ENCODE results near the gene ZMYND19.
"Not testable (repeated sequence)": the region's sequence is repeated elsewhere in the genome, so short reads cannot be mapped to it uniquely, and the experiment has no call there.

ZMYND19 gene

DNA sequence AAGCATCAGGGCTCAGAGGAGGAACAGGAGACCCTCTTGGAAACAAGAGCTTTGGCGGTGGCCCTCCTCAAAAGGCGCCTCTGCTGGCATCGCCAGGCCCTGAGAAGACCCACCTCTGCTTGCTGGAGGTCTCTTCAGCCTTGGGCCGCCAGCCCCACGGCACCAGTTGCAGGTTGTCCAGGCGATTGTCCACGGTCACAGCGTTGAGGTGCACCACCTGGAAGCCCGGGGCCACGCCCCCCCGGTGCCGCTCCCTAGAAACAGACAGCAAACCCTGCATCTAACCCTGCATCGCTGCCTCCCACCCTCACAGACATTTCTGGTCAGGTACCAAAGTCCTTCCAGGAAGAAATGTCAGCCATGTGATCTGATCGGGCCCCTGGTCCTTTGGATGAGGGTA lies 3.5 kb downstream of the ZMYND19 start:
- no peak for DNase-seq

DNA sequence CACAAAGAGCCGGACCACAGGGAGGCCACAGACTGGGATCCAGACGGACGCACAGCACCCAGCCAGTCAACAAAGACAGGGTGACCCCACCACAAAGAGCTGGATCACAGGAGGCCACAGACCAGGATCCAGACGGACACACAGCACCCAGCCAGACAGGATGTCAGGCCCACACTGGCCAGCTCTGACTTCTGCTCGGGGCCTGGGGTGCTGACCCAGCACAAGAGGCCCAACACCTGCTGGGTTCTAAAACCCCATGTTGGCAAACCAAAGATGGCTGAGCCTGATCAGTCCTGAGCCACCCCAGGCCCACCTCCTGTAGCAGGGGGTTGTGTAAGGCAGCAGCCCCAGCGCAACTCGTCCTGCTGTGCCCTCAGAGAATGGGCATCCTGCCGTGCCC lies 6.4 kb downstream of the ZMYND19 start:
- no peak for DNase-seq

DNA sequence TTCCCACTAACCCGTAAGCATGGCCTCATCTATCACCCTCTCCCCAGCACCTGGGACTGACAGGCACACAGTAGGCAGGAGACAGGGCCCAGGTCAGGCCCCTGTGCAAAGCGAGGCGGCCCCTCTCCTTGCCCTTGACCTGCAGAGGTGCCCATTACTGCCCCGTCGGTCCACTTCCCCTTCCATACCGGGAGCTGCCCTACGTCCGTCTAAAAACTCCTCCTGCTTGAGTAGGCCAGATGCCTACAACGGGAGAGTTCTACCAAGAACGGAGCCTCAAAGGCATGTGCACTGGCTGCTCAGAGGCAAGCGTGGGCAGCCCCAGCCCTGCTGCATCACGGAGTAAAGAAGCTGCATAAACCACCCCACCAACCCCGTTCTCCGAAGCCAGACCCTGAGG lies 7.0 kb downstream of the ZMYND19 start:
- no peak for DNase-seq

DNA sequence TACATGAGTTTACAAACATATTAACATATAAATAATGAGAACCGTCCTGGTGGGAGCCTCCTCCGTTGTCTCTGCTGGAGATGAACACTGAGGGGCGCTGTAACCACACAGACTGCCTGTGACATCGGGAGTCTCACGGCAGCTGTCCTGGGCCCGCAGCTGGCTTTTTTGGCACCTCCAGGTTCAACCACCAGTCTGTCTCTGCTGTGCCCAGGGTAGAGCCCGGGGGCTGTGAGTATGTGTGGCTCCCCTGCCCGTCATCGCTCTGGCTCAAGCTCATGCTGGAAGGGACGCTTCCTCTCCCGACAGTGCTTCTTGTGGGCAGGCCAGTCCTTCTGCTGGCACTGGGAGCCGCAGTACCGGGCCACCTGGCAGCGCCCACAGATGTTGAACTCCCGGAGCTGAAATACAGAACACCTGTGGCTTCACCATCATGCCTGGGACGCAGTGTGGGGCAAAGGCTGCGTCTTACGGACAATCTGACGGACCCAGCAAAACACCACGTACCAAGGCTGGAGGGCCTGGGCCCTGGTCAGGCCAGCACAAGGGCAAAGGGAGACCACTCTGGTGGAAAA lies 7.9 kb downstream of the ZMYND19 start:
- DNase-seq = no peak

DNA sequence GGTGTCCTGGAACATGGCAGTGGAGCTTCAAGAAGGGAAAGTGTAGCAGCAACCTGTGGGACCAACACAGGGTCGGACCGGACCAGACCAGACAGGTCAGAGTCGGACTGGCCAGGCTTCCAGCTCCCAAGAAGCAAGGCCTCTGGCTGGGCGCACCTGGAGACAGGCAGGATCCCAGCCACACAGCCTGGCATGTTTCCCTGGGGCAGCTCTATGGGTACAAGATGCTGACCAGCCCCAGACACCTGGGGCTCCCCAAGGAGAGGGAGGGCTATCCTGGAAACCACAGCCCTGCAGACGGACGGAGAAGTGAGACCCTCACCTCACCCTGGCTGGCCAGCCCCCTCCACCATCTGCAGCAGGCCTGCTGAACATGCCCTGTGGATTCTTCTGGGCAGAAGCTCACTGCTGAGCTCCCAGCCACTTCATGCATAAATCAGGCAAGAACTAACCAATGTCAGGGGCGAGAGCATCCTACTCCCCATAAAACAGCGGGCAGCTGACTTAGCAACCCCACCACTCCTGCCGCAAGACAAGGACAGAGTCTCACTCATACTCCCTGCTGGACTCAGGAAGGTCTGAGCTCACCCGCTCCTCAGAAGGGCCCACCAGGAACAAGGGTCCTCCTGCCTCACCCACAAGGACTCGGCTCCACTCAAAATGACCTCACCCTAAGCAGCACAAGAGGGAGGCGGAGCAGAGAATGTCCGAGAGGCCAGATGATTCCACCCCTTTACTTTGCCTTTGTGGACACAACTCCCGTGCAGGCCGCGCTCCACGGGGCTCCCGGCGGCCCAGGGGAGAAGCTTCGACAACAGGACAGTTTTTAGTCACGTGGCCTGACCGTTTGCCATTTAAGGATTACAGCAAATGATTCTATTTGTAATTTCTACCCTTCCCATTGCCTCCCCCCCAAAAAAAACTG lies 8.7 kb downstream of the ZMYND19 start:
- no peak for DNase-seq

DNA sequence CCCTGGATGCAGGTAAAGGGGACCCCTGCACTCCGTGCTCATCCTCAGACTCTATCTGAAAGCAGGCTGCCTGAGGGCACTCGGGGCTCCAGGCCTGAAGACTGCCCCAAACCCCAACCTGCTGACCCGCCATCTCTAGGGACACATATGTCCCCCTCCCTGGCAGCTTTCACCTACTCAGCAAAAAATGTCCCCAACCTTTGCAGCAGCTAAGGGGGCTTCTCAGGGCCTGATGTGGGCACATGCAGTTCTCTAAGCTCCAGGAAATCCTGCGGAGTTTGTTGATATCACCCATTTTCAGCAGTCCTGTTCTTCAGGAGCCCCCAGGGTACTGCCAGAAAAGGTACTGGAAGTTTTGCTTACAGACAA lies 9.4 kb downstream of the ZMYND19 start:
- DNase-seq = no peak

DNA sequence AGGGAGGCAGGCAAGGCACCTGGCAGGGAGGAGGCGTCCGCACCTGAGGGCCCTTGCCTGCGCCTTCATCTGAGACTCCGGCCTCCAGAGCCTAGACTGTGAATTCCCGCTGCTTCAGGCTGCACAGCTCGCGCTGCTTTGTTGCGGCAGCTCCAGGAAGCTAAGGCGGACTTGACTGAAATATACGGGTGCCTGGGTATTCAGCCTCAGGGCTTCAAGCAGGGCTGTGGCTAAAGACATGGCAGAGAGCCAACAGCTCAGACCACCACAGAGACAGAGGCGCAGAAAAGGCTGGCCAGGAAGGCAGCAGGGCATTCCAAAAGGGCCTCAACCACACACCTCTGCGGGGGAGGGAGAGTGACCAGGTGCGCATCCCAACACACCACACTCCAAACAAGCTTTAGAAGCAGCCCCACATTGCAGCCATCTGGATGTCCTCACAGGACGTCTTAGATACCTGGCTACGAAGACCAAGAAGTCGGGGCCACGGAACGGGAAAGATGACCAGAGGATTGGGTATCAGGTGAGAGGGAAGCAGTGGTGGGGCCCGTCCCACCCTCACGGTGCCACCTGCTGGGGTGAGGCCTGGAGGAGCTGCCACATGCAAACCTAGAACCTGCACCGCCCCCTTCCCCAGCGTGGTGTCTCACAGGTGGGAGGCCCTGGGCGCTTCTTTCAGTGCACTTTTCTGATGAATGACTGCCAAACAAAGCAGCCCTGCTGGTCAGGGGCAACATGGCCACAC lies 9.9 kb downstream of the ZMYND19 start:
- DNase-seq = no peak

DNA sequence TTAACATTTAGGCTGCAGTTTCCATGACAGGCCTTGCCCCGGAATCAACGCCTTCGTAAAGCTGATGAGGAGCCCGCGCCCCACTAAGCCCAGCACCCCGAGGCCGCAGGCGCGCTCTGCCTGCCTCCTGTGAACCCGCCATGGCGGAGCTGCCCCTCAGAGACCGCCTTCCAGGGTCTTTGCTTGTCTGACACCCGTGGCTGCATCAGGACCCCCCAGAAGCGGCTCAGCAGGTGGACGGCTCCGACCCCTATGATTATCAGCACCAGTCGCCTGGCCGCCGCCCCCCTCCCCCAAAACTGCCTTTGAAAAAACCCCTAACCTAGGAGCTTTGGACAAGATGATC lies 11.1 kb downstream of the ZMYND19 start:
- DNase-seq = no peak

DNA sequence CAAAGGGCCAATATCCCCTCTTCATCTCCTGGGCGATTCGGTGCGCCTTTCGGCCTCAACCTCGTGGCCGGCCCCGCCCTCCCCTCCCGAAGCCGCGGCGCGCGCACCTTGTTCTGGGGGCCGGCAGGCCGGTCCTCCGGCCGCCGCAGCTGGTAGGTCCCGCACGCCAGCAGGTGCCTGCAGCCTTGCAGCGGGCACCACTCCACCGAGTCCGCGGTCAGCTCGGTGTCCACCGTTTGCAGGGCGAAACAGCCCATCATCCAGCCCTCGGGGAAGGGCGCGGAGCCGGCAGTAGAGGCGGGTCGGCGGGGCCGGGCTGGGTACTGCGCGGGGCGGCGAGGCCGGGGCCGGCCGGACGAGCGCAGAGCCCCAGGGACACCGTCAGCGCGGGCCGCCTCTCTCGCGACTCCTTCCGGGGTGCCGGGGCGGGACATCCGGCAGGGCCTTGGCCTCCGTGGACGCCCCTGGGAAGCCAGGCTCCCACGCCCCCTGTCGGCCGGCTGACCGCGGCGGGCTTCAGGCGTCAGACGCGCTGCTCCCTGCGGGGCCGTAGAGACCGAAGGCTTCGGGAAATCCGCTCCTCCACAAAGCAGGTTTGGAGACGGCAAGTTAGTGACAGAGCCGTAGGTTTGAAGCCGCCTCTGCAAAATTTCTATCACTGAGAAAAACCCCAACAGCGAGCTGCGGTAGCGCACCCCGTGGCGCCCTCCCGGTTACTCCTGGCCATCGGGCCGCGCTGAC lies 11.6 kb downstream of the ZMYND19 start, which contains the start of gene DPH7:
DPH7 (minus strand) TSS at position 408 of the 741 bp plus-strand sequence; CDS start at position 260, 148 bp downstream.
- peak; percentile 86 for DNase-seq

DNA sequence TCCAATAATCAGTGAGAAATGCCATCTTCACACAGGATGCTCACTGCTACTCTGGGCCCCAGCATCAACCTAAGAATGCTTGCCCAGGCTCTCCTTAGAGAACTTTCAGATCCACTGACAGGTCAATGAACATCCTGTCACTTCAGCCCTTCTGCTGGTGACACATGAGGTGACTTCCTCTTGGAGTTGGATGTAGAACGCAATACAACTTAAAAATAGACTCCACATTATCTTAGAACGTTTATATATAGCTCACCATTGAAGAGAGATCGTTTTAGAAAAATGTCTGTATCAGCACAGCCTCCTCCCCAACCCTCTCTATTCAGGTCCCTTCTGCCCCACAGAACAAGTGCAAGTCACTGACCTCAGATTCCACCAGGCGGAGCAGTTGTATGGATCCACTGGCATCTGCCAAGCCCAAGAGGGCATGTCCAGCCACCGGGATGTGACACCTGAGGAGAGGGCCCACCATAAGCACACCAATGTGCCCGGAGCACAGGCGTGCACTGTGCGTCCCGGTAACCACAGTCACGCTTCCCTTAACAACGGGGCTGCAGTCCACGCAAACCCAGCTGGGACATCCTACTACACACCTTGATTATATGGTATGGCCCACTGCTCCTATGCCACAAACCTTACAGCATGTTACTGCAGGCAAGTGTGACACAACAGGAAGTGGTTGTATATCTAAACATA lies 14.4 kb downstream of the ZMYND19 start:
- no peak for DNase-seq

DNA sequence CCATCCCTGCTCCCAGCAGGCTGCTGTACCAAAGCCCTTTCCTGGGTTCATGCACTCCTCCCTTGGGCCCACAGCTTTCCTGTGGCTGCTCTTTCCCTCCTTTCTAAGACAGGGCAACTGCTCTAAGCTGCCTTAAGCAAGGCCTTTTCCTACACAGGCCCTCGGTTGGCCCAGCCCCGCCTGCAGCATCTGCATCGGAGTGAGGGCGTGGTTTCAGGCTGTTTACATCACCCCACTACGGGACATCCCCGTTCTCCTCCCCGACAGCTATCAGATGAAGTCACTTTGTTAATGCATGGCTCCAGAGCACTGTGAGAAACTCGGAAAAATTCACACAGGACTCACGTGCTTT lies 15.0 kb downstream of the ZMYND19 start:
- DNase-seq = no peak

DNA sequence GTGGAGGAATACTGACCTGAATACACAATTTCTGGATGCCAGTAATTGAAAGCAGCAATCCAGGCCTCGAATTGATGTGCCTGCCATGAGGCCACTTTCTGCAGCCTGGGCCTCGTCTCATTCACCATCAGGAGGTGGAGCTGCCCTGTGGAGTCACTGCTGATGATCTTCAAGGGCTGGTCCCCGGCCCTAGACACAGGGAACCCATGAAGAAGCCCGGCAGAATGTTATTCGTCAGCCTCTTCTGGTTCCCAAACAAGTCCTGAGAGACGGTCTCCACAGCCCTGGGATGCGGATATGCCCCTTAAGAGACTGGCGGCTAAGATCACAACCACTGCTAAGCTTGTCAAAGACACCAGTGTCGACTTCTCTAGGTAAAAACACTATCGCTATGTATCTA lies 16.1 kb downstream of the ZMYND19 start:
- DNase-seq = no peak

DNA sequence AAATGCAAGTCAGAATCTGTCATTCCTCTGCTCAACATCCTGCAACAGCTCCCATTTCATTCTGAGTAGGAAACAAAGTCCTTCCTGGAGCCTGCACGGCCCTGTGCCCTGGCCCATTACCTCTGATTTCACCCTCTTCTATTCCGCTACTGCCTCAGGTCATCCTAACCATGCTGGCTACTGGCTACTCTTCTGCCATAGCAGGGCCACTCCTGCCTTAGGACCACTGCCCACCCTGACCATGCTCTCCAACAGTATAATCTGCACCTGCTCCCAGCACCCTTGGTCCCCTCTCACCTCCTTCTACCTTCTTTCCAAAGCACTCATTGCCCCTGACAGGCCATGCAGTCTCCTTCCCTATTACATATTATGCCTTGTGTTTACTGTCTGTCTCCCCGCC lies 19.7 kb downstream of the ZMYND19 start:
- DNase-seq = no peak

DNA sequence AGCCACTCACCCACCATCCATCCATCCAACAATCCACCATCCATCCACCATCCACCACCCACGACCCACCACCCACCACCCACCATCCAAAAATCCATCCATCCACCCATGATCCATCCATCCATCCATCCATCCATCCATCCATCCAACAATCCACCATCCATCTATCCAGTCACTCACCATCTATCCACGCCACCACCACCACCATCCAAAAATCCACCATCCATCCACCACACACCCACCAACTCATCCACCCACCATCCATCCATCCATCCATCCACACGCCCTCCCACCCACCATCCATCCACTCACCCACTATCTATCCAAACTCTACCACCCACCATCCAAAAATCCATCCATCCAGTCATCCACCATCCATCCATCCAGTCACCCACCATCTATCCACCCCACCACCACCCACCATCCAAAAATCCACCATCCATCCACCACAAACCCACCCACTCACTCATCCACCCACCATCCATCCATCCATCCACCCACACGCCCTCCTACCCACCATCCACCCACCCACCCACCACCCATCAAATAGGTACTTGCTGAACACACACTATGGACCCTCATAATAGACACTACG lies 20.6 kb downstream of the ZMYND19 start:
- no peak for DNase-seq

DNA sequence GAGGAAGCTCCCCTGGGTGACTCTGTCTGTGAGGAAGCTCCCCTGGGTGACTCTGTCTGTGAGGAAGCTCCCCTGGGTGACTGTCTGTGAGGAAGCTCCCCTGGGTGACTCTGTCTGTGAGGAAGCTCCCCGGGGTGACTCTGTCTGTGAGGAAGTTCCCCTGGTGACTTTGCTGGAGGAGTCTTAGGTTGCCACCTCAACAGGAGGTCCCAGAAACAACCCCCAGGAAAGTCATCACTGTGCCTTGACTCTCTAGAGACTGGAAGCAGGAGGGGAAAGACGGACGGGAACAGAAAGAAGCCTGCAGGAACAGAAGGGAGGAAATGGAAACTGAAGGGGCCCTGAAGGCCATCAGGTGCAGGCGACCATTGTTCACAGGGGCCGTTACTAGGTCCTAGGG lies 21.9 kb downstream of the ZMYND19 start:
- DNase-seq = not testable (repeated sequence)

DNA sequence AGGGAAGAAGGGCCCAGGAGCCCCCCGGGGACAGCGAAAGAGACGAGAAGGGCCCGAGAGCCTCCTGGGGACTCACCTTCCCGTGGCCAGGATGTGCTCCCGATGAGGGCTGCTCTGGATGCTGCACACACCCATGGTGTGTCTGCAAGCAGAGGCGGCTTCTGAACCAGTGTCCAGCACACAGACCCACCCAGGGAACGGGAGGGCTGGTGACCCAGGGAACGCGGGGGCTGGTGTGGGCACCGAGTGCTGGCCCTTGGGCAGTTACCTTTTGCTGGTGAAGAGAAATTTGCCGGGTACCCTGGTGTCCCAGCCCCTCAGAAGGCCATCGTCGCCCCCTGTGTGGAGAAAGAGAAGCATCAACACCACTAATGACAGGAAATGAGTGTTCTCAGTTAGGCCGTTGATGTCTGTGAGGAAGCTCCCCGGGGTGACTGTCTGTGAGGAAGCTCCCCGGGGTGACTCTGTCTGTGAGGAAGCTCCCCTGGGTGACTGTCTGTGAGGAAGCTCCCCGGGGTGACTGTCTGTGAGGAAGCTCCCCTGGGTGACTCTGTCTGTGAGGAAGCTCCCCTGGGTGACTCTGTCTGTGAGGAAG lies 25.4 kb downstream of the ZMYND19 start:
- no peak for DNase-seq

DNA sequence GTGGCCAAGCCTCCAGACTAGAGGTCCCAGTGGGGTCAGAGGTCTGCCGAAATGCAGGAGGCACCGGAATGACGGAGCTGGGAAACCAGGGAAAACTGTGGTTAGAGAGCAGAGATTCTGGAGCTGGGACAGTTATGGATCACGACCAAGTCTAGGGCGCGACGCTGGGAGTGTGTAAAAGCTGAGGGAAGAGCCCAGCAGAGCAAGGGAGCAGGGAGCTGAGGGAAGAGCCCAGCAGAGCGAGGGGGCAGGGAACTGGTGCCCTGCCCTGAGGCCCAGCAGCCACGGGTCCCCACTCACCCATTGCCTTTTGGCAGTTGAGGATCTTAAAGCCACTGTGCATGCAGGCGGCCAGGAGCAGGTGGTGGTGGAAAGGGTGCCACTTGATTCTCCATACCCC lies 26.2 kb downstream of the ZMYND19 start:
- DNase-seq = no peak

DNA sequence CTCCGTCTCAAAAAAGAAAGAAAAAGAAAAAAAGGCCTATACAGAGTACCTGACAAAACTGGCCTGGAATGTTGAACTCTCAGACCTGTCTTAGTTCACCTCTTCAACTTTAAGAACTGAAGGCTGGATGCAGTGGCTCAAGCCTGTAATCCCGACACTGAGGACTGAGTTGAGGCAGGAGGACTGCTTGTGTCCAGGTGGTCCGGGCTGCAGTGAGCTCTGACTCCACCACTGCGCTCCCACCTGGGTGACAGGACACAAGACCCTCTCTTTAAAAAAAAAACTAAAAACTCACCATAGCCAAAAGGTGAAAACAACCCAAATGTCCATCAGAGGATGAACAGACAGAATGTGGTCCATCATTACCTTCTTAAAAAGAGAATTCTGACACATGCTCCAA lies 32.2 kb downstream of the ZMYND19 start:
- DNase-seq = no peak

DNA sequence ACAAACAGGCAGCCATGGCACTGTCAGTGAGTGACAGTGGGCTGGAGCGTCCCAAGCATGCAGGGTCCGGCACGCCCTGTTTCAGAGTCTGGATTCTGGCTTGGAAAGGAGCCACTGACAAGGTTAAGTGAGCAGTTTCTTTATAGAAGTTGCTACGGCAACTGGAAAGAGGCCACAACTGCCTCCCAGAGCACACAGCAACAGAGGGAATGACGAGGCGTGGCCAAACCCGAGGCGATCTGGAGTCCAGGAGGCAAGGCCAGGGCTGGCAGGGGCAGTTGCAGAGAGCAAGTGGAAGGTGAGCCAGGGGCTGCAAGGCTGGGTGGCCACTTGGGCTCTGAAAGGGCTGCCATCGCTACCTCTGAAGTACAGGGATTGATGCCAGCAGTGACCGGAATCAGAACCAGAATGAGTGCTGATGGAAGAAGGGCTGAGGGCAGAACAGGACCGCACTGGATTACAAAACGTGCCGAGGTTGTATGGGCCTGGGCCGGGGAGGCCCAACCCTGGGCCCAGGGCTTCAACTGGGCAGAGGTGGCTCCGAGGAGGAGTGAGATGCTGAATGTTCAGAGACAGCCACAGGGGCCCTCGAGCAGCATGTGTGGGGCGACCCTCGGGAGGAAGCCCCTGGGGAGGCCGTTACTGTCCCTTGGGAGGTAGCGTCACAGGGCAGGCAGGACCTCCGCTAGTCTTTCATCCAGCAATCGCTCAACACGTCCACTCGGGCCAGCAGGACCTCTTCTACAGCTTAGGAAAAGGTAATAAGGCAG lies 34.1 kb downstream of the ZMYND19 start:
- DNase-seq = no peak

DNA sequence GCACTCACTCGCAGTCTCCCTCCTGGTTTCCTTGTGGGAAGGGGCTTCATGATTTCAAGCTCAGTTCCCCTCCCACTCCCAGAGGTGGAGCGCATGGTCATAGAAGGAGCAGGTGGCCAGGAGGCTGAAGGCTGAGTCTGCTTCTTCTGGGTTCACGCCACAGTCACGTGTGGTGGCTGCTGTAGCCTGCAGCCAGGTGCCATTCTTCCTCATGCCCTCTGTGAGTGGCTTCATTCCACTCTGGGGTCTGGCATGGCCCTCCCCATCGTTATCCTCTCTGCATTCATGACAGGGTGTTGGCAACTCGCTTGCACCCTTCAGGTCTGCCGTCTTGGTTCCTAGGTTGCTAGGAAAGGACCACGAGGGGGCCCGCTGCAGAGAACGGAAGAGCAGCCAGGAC lies 35.1 kb downstream of the ZMYND19 start:
- DNase-seq = no peak

DNA sequence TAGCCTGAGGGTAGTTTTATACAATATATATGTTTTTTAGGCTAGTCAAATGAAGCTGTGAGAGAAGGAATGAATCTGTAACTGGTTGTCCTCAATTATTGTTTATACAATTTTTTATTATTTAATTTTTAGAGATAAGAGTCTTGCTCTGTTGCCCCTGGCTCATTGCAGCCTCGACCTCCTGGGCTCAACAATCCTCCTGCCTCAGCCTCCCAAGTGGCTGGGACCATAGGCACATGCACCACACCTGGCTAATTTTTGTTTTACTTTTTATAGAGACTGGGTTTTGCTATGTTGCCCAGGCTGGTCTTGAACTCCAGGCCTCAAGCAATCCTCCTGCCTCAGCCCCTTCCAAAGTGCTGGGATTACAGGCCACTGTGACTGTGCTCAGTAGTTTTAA lies 36.0 kb downstream of the ZMYND19 start:
- DNase-seq = no peak
